PC-9 (cell line): ENCODE results near the gene EFCAB11. TPM values are rescaled to one million over a fixed set of nuclear protein-coding genes. Genes with fewer than 3 reads are reported as not detected.

Source experiments
- BruUV-seq: library from RNA; stranded (reverse); fragments of 400-500 nt; replicated peaks from 2 replicates; lab custom pipeline; 2021; lab: Mats Ljungman, UMichigan
- CTCF ChIA-PET: fragments of 300-600 bp; sonication (Branson Sonifier 250); formaldehyde crosslinking; loops from one replicate; lab custom pipeline; 2022; ENCODE audit warnings: antibody characterized with exemption; lab: Charles Lee
- POLR2A ChIA-PET: fragments of 300-600 bp; sonication (Branson Sonifier 250); formaldehyde crosslinking; loops from one replicate; lab custom pipeline; 2022; ENCODE audit warnings: antibody characterized with exemption; ENCODE audit not compliant: unreplicated experiment; lab: Charles Lee
- DNase-seq, 2 experiments: peaks; one replicate each; pipeline versions ENCODE4 v3.0.0 to v3.0.0-alpha.2; 2015 to 2022; ENCODE audit warnings: mixed read lengths in 1 of 2
- H2AFZ ChIP-seq: fragments of 200-600 bp; sonication (generic); 2 replicates; pipeline ENCODE4 v1.8.1; 2017; ENCODE audit warnings: antibody characterized with exemption
- H3F3A ChIP-seq: fragments of 200-600 bp; sonication (generic); 2 replicates; pipeline ENCODE4 v1.8.1; 2017; ENCODE audit warnings: antibody characterized with exemption, mild to moderate bottlenecking, low read depth; ENCODE audit not compliant: insufficient read depth
- H3K27ac ChIP-seq: fragments of 200-600 bp; sonication (generic); 2 replicates; pipeline ENCODE4 v1.6.1; 2016; ENCODE audit warnings: mixed run types
- H3K27me3 ChIP-seq: fragments of 200-600 bp; sonication (generic); 2 replicates; pipeline ENCODE4 v1.6.1; 2016; ENCODE audit warnings: low read depth, mixed run types; ENCODE audit not compliant: insufficient read depth
- H3K36me3 ChIP-seq: fragments of 200-600 bp; sonication (generic); 2 replicates; pipeline ENCODE4 v1.6.1; 2016; ENCODE audit warnings: low read depth, mixed run types
- H3K4me1 ChIP-seq: fragments of 200-600 bp; sonication (generic); replicated peaks from 2 replicates; pipeline ENCODE4 v1.6.1; 2016; ENCODE audit warnings: mixed run types; ENCODE audit not compliant: insufficient read depth
- H3K4me2 ChIP-seq: fragments of 200-600 bp; sonication (generic); 2 replicates; pipeline ENCODE4 v1.6.1; 2017; ENCODE audit warnings: mixed run types
- H3K4me3 ChIP-seq: fragments of 200-600 bp; sonication (generic); 2 replicates; pipeline ENCODE4 v1.6.1; 2016; ENCODE audit warnings: mixed run types
- H3K79me2 ChIP-seq: fragments of 200-600 bp; sonication (generic); 2 replicates; pipeline ENCODE4 v1.6.1; 2017; ENCODE audit warnings: low read depth, mixed run types
- H3K9me2 ChIP-seq: fragments of 200-600 bp; sonication (generic); 2 replicates; pipeline ENCODE4 v1.8.1; 2017; ENCODE audit warnings: mild to moderate bottlenecking; ENCODE audit not compliant: insufficient read depth
- H3K9me3 ChIP-seq: fragments of 200-600 bp; sonication (generic); 2 replicates; pipeline ENCODE4 v1.8.1; 2016; ENCODE audit warnings: low read depth; ENCODE audit not compliant: insufficient read depth
- H4K20me1 ChIP-seq: fragments of 200-600 bp; sonication (generic); 2 replicates; pipeline ENCODE4 v1.8.1; 2017; ENCODE audit not compliant: insufficient read depth
- EZH2 ChIP-seq: fragments of 200-600 bp; sonication (generic); IDR thresholded peaks from 2 replicates; pipeline ENCODE4 v1.8.0; 2017; ENCODE audit warnings: antibody characterized with exemption, low read depth
- intact Hi-C: fragments of 100-400 bp; cut with micrococcal nuclease; formaldehyde crosslinking; loops from one replicate; pipeline ENCODE4 v1.10.0; 2022; ENCODE audit not compliant: unreplicated experiment
- total RNA-seq: library from RNA; stranded (reverse); gene quantifications from 2 replicates; pipeline ENCODE4 v1.2.3, GENCODE V29; 2021
- TF ChIP-seq, protein P1 (sequence below): fragments of 200-600 bp; sonication (generic); conservative IDR thresholded peaks from 2 replicates; pipeline ENCODE4 v1.6.1; 2017; ENCODE audit warnings: mixed run types, antibody characterized with exemption, mild to moderate bottlenecking, moderate library complexity

Gene EFCAB11
- total RNA-seq, 1 experiment from 2014 or later, result 8.4 TPM

DNA sequence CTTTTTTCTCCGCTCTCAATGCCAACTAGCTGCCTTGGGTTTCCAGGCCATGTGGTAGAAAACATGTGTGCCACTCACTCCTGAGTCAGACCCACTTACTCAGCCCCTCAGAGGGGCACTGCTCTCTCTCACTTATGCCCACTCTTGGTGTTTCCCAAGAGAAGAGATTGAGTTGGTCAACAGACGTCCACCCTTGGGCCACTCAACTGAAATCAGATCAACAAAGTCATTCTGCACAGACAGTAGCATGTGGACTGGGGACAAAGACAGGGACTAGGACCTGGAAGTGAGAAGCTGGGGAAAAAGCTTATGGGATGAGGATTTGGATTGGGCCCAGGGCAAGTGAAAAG is 161.2 kb downstream of the EFCAB11 start:
- no TSS peak for BruUV-seq
- Histone ChIP-seq H3K9me2 (no peaks in the 10 kb centered on the region), H3K4me3 (no peak overlapping the region), H2AFZ (no peak overlapping the region), H3K27me3 (no peaks in the 10 kb centered on the region), H3F3A (no peaks in the 10 kb centered on the region), H3K4me1 (no peaks in the 10 kb centered on the region), H3K4me2 (no peak overlapping the region), H4K20me1 (no peaks in the 10 kb centered on the region), H3K79me2 (no peaks in the 10 kb centered on the region), H3K27ac (no peak overlapping the region), H3K9me3 (no peaks in the 10 kb centered on the region), H3K36me3 (no peaks in the 10 kb centered on the region)
- no peak for DNase-seq
- intact Hi-C loops, result no loop called here
- TF ChIP-seq EZH2, result no peak
- TF ChIP-seq, protein P1, sequence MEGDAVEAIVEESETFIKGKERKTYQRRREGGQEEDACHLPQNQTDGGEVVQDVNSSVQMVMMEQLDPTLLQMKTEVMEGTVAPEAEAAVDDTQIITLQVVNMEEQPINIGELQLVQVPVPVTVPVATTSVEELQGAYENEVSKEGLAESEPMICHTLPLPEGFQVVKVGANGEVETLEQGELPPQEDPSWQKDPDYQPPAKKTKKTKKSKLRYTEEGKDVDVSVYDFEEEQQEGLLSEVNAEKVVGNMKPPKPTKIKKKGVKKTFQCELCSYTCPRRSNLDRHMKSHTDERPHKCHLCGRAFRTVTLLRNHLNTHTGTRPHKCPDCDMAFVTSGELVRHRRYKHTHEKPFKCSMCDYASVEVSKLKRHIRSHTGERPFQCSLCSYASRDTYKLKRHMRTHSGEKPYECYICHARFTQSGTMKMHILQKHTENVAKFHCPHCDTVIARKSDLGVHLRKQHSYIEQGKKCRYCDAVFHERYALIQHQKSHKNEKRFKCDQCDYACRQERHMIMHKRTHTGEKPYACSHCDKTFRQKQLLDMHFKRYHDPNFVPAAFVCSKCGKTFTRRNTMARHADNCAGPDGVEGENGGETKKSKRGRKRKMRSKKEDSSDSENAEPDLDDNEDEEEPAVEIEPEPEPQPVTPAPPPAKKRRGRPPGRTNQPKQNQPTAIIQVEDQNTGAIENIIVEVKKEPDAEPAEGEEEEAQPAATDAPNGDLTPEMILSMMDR, result no peak
- POLR2A ChIA-PET, result no interaction called here
- CTCF ChIA-PET, result no interaction called here

DNA sequence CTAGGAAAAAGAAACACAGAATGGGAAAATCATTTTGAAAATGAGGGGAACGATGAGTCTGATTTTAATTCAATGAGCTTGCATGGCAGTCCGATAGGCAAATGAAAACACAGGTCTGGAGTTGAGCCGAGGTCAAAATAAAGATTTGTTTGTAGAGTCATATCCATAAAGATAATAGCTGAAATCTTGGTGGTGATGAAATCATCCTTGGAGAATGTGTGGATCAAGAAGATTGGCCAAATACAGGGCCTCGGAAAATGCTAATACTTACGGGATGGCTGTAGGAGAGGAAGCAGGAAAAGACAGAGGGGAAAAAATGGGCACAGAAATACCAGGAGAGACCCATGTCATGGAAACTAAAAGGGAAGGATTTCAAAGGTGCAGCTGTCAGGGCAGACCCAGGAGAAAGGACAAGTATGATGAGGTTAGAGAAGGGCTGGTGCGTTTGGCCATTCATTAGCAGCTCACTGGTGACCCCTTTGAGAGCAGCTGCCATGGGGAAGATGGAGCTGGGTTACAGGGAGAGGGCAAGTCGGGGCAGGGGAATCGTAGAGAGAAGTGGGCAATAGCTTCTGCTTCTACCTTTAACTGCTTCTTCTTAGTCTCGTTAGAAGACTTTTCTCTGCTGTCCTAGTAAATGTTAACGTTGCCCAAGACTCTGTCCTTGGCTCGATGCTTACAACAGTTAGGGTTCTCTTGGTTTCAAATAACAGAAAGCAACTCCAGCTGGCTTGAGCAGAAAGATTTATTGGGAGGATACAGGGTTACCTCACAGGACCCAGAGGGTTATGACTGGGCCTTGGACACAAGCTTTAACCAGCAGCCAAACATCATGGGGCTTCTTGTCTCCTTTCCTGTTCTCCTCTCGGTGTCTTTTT is 161.8 kb downstream of the EFCAB11 start:
- intact Hi-C loops, result no loop called here
- Histone ChIP-seq H3K4me1 (no peaks in the 10 kb centered on the region), H3K79me2 (no peaks in the 10 kb centered on the region), H3K9me2 (no peaks in the 10 kb centered on the region), H3K4me2 (no peak overlapping the region), H2AFZ (no peak overlapping the region), H3K27ac (no peak overlapping the region), H3F3A (no peaks in the 10 kb centered on the region), H3K27me3 (no peaks in the 10 kb centered on the region), H3K36me3 (no peaks in the 10 kb centered on the region), H3K4me3 (no peak overlapping the region), H3K9me3 (no peaks in the 10 kb centered on the region), H4K20me1 (no peaks in the 10 kb centered on the region)
- no peak for DNase-seq
- TF ChIP-seq, protein P1, result no peak
- TF ChIP-seq EZH2, result no peak
- CTCF ChIA-PET, result no interaction called here
- BruUV-seq, result no TSS peak
- POLR2A ChIA-PET, result no interaction called here

DNA sequence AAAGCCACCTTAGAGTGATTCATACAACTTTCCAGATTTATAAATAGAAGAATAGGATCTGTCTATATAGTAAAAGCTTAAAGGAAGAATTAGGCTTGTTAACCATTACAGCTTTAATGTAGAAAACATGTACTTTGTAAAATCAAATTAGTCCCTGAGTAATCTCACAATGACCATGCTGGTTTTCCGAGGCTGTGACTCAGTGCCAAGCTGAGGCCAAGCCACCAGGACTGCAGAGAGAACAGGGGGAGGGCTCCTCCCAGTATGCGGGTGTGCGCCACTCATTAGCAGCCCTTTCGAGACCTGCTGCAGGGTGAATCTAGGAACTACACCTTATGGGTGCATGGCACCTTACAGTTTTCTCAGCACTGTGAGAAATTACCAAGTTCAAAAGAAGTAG is 167.0 kb downstream of the EFCAB11 start:
- POLR2A ChIA-PET, result no interaction called here
- Histone ChIP-seq H3K27me3 (no peaks in the 10 kb centered on the region), H3K36me3 (no peaks in the 10 kb centered on the region), H3K4me3 (no peak overlapping the region), H3K79me2 (no peaks in the 10 kb centered on the region), H3F3A (no peaks in the 10 kb centered on the region), H3K9me2 (no peaks in the 10 kb centered on the region), H3K4me2 (no peak overlapping the region), H2AFZ (no peak overlapping the region), H3K9me3 (no peaks in the 10 kb centered on the region), H3K4me1 (no peaks in the 10 kb centered on the region), H3K27ac (no peak overlapping the region), H4K20me1 (no peaks in the 10 kb centered on the region)
- intact Hi-C loops, result no loop called here
- no peak for DNase-seq
- CTCF ChIA-PET, result no interaction called here
- TF ChIP-seq, protein P1, result no peak
- BruUV-seq, result no TSS peak
